Neural progenitor cell (in vitro differentiated cells): ENCODE measurements around the gene MYL12A.

Experiments used
- EZH2 ChIP-seq: fragments of 200-600 bp; sonication (generic); IDR thresholded peaks from 2 replicates; pipeline ENCODE4 v1.6.1; 2017; ENCODE audit warnings: antibody characterized with exemption, mild to moderate bottlenecking, moderate library complexity
- EZH2phosphoT487 ChIP-seq: fragments of 200-600 bp; sonication (generic); IDR thresholded peaks from 2 replicates; pipeline ENCODE4 v1.6.1; 2017; ENCODE audit warnings: antibody characterized with exemption
- TF ChIP-seq, protein P1 (sequence below): fragments of 200-600 bp; sonication (generic); IDR thresholded peaks from 2 replicates; pipeline ENCODE4 v1.5.1; 2017; ENCODE audit warnings: antibody characterized with exemption, mild to moderate bottlenecking

DNA sequence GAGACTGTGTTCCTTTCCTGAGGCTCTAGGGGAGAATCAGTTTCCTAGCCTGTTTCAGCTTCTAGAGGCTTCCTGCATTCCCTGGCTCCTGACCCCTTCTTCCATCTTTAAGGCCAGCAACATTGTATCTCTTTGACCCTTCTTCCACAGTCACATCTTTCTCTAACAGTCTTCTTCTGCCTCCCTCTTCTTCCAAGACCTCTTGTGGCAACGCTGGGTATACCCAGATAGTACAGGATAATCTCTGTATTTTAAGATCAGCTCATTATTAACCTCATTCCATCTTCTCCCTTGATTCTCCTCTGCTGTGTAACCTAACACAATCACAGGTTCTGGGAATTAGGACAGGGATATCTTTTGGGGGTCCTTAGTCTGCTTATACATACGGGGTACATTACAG lies 8.9 kb upstream of the MYL12A start:
- TF ChIP-seq, protein P1, sequence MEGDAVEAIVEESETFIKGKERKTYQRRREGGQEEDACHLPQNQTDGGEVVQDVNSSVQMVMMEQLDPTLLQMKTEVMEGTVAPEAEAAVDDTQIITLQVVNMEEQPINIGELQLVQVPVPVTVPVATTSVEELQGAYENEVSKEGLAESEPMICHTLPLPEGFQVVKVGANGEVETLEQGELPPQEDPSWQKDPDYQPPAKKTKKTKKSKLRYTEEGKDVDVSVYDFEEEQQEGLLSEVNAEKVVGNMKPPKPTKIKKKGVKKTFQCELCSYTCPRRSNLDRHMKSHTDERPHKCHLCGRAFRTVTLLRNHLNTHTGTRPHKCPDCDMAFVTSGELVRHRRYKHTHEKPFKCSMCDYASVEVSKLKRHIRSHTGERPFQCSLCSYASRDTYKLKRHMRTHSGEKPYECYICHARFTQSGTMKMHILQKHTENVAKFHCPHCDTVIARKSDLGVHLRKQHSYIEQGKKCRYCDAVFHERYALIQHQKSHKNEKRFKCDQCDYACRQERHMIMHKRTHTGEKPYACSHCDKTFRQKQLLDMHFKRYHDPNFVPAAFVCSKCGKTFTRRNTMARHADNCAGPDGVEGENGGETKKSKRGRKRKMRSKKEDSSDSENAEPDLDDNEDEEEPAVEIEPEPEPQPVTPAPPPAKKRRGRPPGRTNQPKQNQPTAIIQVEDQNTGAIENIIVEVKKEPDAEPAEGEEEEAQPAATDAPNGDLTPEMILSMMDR, result no peak
- TF ChIP-seq EZH2phosphoT487 (no peak), EZH2 (no peak)
